Measurements from ENCODE around the gene CHST11. TPM values are rescaled to one million over a fixed set of nuclear protein-coding genes. Genes with fewer than 3 reads are reported as not detected.
A peak's percentile ranks its signal among the peaks of the same experiment; 100 is the strongest.

The CHST11 gene
- total and polyA plus RNA-seq, 3 donors from 2014 or later = 5.1 to 36.9 (median 23.9) TPM

GRCh38 chr12:104484079-104484478 lies 27.3 kb downstream of the CHST11 start:
- Histone ChIP-seq H3K4me3 (no peak overlapping the region), H3K9me3 (no peaks in the 10 kb centered on the region), H3K4me1 (peaks cover 18% of the 10 kb centered on the region), H3K27me3 (no peaks in the 10 kb centered on the region), H3K27ac (no peak overlapping the region), H3K36me3 (ENCODE audit: low read depth, missing control alignments) (no peaks in the 10 kb centered on the region)
- intact Hi-C loops (cut with DNase I; ENCODE audit: low total_unique reads) = no loop called here
- TF ChIP-seq POLR2A (IDR thresholded peaks at IDR 0.05) (no peak), CTCF (IDR thresholded peaks at IDR 0.05) (no peak)
- 92% methylated on average over 2 of the region's 2 CpGs; no CpG with 5 or more reads in 1 of the 2 donors for WGBS, 2 donors
- DNase-seq = no peak

GRCh38 chr12:104485651-104486362 lies 29.1 kb downstream of the CHST11 start:
- H3K4me3 ChIP-seq = no peak overlapping the region

GRCh38 chr12:104486363-104486750 lies 29.6 kb downstream of the CHST11 start:
- 61 to 72% methylated on average over 7 of the region's 7 CpGs for WGBS, 2 donors

More at GRCh38 chr12:104485651-104486362, 29.1 kb downstream of the CHST11 start:
- intact Hi-C loops (cut with DNase I; ENCODE audit: low total_unique reads) = no loop called here
- Histone ChIP-seq H3K36me3 (ENCODE audit: low read depth, missing control alignments) (no peaks in the 10 kb centered on the region), H3K4me1 (peaks cover 18% of the 10 kb centered on the region), H3K9me3 (no peaks in the 10 kb centered on the region), H3K27ac (no peak overlapping the region), H3K27me3 (no peaks in the 10 kb centered on the region)
- 74 to 78% methylated on average over 10 to 13 of the region's 13 CpGs for WGBS, 2 donors
- no peak for DNase-seq
- no peak for TF ChIP-seq CTCF (IDR thresholded peaks at IDR 0.05)
- no peak for TF ChIP-seq POLR2A (IDR thresholded peaks at IDR 0.05)

GRCh38 chr12:104486943-104487819 lies 30.4 kb downstream of the CHST11 start:
- no peaks in the 10 kb centered on the region for H3K9me3 ChIP-seq
- TF ChIP-seq CTCF (IDR thresholded peaks at IDR 0.05) (no peak), POLR2A (IDR thresholded peaks at IDR 0.05) (no peak)
- no peaks in the 10 kb centered on the region for H3K36me3 ChIP-seq (ENCODE audit: low read depth, missing control alignments)
- intact Hi-C loops (cut with DNase I; ENCODE audit: low total_unique reads) = no loop called here
- H3K4me3 ChIP-seq = no peak overlapping the region
- no peaks in the 10 kb centered on the region for H3K27me3 ChIP-seq
- peaks cover 18% of the 10 kb centered on the region for H3K4me1 ChIP-seq
- WGBS, 2 donors = 52 to 65% methylated on average over 9 of the region's 9 CpGs
- H3K27ac ChIP-seq = peak overlapping the region; percentile 11 to 60
- no peak for DNase-seq

More at GRCh38 chr12:104486363-104486750, 29.6 kb downstream of the CHST11 start:
- TF ChIP-seq POLR2A (IDR thresholded peaks at IDR 0.05) (no peak), CTCF (IDR thresholded peaks at IDR 0.05) (no peak)
- Histone ChIP-seq H3K9me3 (no peaks in the 10 kb centered on the region), H3K4me3 (no peak overlapping the region), H3K36me3 (ENCODE audit: low read depth, missing control alignments) (no peaks in the 10 kb centered on the region), H3K27me3 (no peaks in the 10 kb centered on the region), H3K4me1 (peaks cover 18% of the 10 kb centered on the region), H3K27ac (peak overlapping the region; percentile 11 to 60)
- intact Hi-C loops (cut with DNase I; ENCODE audit: low total_unique reads) = no loop called here
- DNase-seq = no peak
